Osteoblast (primary cell): Measurements from ENCODE around the gene CD9. TPM values are rescaled to one million over a fixed set of nuclear protein-coding genes. Genes with fewer than 3 reads are reported as not detected.

ENCODE experiments used
- DNase-seq: peaks from one replicate; pipeline ENCODE4 v3.0.0; 2011; ENCODE audit warnings: low spot score, mixed read lengths; ENCODE audit not compliant: insufficient read length; ENCODE audit errors: missing footprints
- H2AFZ ChIP-seq: 2 replicates; pipeline ENCODE4 v1.6.0; 2011; ENCODE audit warnings: mild to moderate bottlenecking, low read length
- H3K27ac ChIP-seq: 2 replicates; pipeline ENCODE4 v1.5.1; 2011; ENCODE audit warnings: mild to moderate bottlenecking, low read depth, low read length, moderate library complexity
- H3K27me3 ChIP-seq: 2 replicates; pipeline ENCODE4 v1.6.0; 2012; ENCODE audit warnings: mild to moderate bottlenecking, control low read depth, inconsistent platforms, low read length, moderate library complexity; ENCODE audit not compliant: insufficient read depth
- H3K36me3 ChIP-seq: 2 replicates; pipeline ENCODE4 v1.5.1; 2011; ENCODE audit warnings: mild to moderate bottlenecking, low read length, control low read depth, moderate library complexity; ENCODE audit not compliant: insufficient read depth
- H3K4me1 ChIP-seq: 2 replicates; pipeline ENCODE4 v1.5.1; 2011; ENCODE audit warnings: mild to moderate bottlenecking, low read length, control low read depth, moderate library complexity; ENCODE audit not compliant: insufficient read depth
- H3K4me2 ChIP-seq: 2 replicates; pipeline ENCODE4 v1.6.0; 2011; ENCODE audit warnings: mild to moderate bottlenecking, low read length; ENCODE audit not compliant: insufficient read depth
- H3K4me3 ChIP-seq: fragments of 200-600 bp; sonication (generic); 3 replicates; pipeline ENCODE4 v1.5.1; 2012; ENCODE audit warnings: mild to moderate bottlenecking, low read length, inconsistent platforms; ENCODE audit not compliant: insufficient read depth
- H3K79me2 ChIP-seq: 2 replicates; pipeline ENCODE4 v1.6.0; 2012; ENCODE audit warnings: mild to moderate bottlenecking, low read length, control low read depth, inconsistent platforms; ENCODE audit not compliant: insufficient read depth
- H3K9me3 ChIP-seq: 2 replicates; pipeline ENCODE4 v1.5.1; 2011; ENCODE audit warnings: low read depth, low read length, control low read depth
- H4K20me1 ChIP-seq: 2 replicates; pipeline ENCODE4 v1.6.0; 2012; ENCODE audit warnings: mild to moderate bottlenecking, low read length, control low read depth; ENCODE audit not compliant: insufficient read depth
- total RNA-seq: library from RNA; depleted of rRNA; stranded (reverse); fragments of >200 nt; gene quantifications from 2 replicates; pipeline ENCODE4 v1.2.3, GENCODE V29; 2012
- TF ChIP-seq, protein P1 (sequence below): IDR thresholded peaks from 2 replicates; pipeline ENCODE4 v1.5.1; 2011; ENCODE audit warnings: mild to moderate bottlenecking, low read depth, low read length, moderate library complexity; ENCODE audit errors: extremely low read depth

The CD9 gene
- total RNA-seq, 1 donor: 34.4 TPM

DNA sequence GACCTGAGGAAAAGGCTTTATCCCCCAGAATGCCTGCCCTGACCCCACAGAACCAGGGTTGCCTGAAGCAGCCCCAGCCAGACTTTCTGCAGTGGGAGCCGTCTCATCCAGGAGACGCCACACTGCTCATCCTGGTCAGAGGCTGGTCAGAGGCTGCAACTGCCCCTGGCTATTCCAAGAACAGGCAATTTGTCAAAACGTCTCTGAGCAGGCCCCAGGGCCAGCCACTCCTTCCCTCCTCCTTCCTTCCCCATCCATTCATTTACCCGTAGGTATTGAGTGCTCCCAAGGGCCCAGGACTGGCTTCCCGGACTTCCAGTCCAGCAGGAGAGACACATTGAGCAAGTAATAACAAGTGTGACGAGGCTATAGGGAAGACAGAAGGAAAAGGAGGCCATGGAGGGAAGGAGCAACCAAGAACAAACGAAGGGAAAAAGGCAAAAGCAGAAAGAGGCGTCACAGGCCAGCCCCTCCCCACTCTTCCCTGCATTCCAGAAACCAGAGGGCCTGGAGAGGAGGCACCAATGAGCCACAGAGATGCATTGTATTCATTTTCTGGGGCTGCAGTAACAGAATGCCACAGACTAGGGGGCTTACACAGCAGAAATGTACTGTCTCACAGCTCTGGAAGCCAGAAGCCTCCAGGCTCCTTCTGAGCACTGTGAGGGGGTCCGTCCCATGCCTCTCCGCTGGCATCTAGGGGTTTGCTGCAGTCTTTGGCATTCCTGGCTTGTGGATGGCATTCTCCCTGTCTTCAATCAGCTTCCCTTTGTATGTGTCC is 21.0 kb upstream of the CD9 start:
- DNase-seq: peak; percentile 71
- Histone ChIP-seq H4K20me1 (no peaks in the 10 kb centered on the region), H3K36me3 (no peaks in the 10 kb centered on the region), H3K4me3 (no peak overlapping the region), H3K79me2 (no peaks in the 10 kb centered on the region), H3K4me1 (peaks cover 48% of the 10 kb centered on the region), H3K9me3 (no peaks in the 10 kb centered on the region), H2AFZ (peak overlapping the region; percentile 51), H3K27me3 (no peaks in the 10 kb centered on the region), H3K27ac (peak overlapping the region; percentile 75), H3K4me2 (no peak overlapping the region)
- TF ChIP-seq, protein P1, sequence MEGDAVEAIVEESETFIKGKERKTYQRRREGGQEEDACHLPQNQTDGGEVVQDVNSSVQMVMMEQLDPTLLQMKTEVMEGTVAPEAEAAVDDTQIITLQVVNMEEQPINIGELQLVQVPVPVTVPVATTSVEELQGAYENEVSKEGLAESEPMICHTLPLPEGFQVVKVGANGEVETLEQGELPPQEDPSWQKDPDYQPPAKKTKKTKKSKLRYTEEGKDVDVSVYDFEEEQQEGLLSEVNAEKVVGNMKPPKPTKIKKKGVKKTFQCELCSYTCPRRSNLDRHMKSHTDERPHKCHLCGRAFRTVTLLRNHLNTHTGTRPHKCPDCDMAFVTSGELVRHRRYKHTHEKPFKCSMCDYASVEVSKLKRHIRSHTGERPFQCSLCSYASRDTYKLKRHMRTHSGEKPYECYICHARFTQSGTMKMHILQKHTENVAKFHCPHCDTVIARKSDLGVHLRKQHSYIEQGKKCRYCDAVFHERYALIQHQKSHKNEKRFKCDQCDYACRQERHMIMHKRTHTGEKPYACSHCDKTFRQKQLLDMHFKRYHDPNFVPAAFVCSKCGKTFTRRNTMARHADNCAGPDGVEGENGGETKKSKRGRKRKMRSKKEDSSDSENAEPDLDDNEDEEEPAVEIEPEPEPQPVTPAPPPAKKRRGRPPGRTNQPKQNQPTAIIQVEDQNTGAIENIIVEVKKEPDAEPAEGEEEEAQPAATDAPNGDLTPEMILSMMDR: peak; percentile 18

GRCh38 chr12:6180268-6181051 is 19.7 kb upstream of the CD9 start:
- peak; percentile 93 for DNase-seq
- TF ChIP-seq, protein P1: no peak
- H3K27me3 ChIP-seq: no peaks in the 10 kb centered on the region
- no peak overlapping the region for H3K4me3 ChIP-seq
- peak overlapping the region; percentile 67 for H2AFZ ChIP-seq
- peak overlapping the region; percentile 75 for H3K27ac ChIP-seq
- no peaks in the 10 kb centered on the region for H3K9me3 ChIP-seq
- H3K4me1 ChIP-seq: peaks cover 48% of the 10 kb centered on the region
- H3K4me2 ChIP-seq: peak overlapping the region; percentile 26
- H3K79me2 ChIP-seq: no peaks in the 10 kb centered on the region
- no peaks in the 10 kb centered on the region for H4K20me1 ChIP-seq
- H3K36me3 ChIP-seq: no peaks in the 10 kb centered on the region

DNA sequence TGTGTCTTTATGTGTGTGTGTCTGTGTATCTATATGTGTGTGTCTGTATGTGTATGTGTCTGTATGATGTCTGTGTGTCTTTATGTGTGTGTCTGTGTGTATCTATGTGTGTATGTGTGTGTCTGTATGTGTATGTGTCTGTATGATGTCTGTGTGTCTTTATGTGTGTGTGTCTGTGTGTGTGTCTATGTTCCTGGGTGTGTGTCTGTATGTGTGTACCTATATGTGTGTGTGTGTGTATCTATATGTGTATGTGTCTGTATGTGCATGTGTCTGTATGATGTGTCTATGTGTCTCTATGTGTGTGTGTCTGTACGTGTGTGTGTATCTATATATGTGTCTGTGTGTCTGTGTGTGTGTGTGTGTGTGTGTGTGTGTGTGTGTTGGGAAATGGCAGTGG is 19.0 kb upstream of the CD9 start:
- peaks cover 48% of the 10 kb centered on the region for H3K4me1 ChIP-seq
- no peaks in the 10 kb centered on the region for H4K20me1 ChIP-seq
- H3K36me3 ChIP-seq: no peaks in the 10 kb centered on the region
- TF ChIP-seq, protein P1: no peak
- no peak overlapping the region for H3K4me3 ChIP-seq
- H3K4me2 ChIP-seq: no peak overlapping the region
- H3K9me3 ChIP-seq: no peaks in the 10 kb centered on the region
- H3K27me3 ChIP-seq: no peaks in the 10 kb centered on the region
- H3K79me2 ChIP-seq: no peaks in the 10 kb centered on the region
- peak overlapping the region; percentile 67 for H2AFZ ChIP-seq
- peak overlapping the region; percentile 84 for H3K27ac ChIP-seq
- DNase-seq: no peak
